Measurements from ENCODE around the gene COIL. TPM values are rescaled to one million over a fixed set of nuclear protein-coding genes. Genes with fewer than 3 reads are reported as not detected.

Gene COIL
- total RNA-seq, 1 experiment from 2014 or later: 31.2 TPM

DNA sequence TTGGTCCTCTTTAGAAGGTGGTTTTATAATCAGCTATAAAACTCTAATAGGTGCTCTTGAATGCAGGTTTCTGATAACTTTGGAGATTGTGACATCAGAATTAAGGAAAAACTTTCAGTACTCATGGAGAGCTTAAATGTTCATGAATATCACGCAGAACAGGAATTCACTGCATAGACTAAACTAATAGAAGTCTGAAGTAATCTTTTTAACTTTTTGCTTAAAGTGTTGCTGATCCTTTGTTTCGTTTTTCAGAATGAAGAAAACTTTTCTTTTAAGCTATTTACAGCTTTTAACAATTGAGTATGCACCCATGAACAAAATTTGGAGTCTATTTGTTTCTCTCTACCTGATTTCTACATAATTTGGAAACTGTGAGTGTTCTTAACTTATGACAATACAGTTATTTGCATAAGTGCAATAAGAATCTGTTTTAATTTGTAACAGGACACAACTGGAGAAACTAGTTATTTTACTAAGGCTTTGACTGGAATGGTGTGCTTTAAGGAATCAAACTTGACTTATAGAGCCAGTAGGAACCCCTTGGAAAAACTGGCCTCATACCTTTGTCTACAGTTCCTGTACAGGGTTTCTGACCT, 30.0 kb downstream of the COIL start:
- TF ChIP-seq POLR2A (IDR thresholded peaks at IDR 0.05; ENCODE audit: borderline replicate concordance, extremely low read depth, insufficient read depth, insufficient read length) (no peak), POLR2AphosphoS5 (IDR thresholded peaks at IDR 0.05; ENCODE audit: low read depth, low read length) (no peak), SP1 (IDR thresholded peaks at IDR 0.05; ENCODE audit: low read depth) (0 out of 2 replicates have a peak, but pooled peaks have one; percentile 4), RAD21 (IDR thresholded peaks at IDR 0.05; ENCODE audit: low read depth) (no peak), CBX3 (IDR thresholded peaks at IDR 0.05; ENCODE audit: low read depth) (0 out of 2 replicates have a peak, but pooled peaks have one; percentile 23), YY1 (IDR thresholded peaks at IDR 0.05; ENCODE audit: extremely low read depth, insufficient replicate concordance, low read depth, low read length) (no peak), ZNF274 (IDR thresholded peaks at IDR 0.05; ENCODE audit: low read depth, low read length) (no peak), EZH2 (IDR thresholded peaks at IDR 0.05) (no peak), ATF3 (IDR thresholded peaks at IDR 0.05) (no peak), CTCF (IDR thresholded peaks at IDR 0.05 in 2 of 3, conservative IDR thresholded peaks at IDR 0.05 in 1 of 3; ENCODE audit: borderline replicate concordance in 1 of 3, insufficient read depth in 1 of 3, low read depth in 2 of 3, low read length in 2 of 3) (no peak)
- no peaks in the 10 kb centered on the region for H3K79me2 ChIP-seq (ENCODE audit: insufficient read depth, low read length)
- no peak for DNase-seq (ENCODE audit: low read depth, low spot score)
- no peaks in the 10 kb centered on the region for H3K27me3 ChIP-seq (ENCODE audit: insufficient read depth, low read length)
- no peaks in the 10 kb centered on the region for H3K9me2 ChIP-seq (ENCODE audit: insufficient read depth)
- ATAC-seq: no peak
- H3K4me2 ChIP-seq (ENCODE audit: low read length): no peak overlapping the region
- H3K9ac ChIP-seq (ENCODE audit: low read length): no peak overlapping the region
- H3K4me1 ChIP-seq (ENCODE audit: control insufficient read depth in 1 of 2, insufficient read depth in 2 of 2, low read length in 2 of 2): no peaks in the 10 kb centered on the region
- BruUV-seq (replicated peaks): no TSS peak
- no peak overlapping the region for H3K4me3 ChIP-seq (replicated peaks in 1 of 2; ENCODE audit: low read depth in 1 of 2, low read length in 2 of 2)
- ChIA-PET POLR2A (interaction anchor here (0.9 kb wide), 1 partner anchor 17 kb away, joined by 3 read pairs; the partner anchor contains the start of gene TRIM25), RAD21 (ENCODE audit: low non-redundant PET in 1 of 2, low total read pairs in 2 of 2, uncharacterized antibody in 2 of 2, unreplicated experiment in 2 of 2) (no interaction called here), CTCF (no interaction called here)
- peaks cover 10 to 26% of the 10 kb centered on the region in 2 experiments; a peak in 2 of 4 replicates for H3K9me3 ChIP-seq (ENCODE audit: control insufficient read depth in 1 of 2, insufficient read depth in 1 of 2, low read depth in 1 of 2, low read length in 2 of 2)
- peaks cover 7 to 18% of the 10 kb centered on the region in 2 experiments; a peak in 3 of 4 replicates for H3K36me3 ChIP-seq (ENCODE audit: control insufficient read depth in 1 of 2, insufficient read depth in 2 of 2, low read length in 2 of 2)
- intact Hi-C loops (cut with micrococcal nuclease): no loop called here
- no peak overlapping the region for H3K27ac ChIP-seq (ENCODE audit: low read depth, low read length)
- H2AFZ ChIP-seq (ENCODE audit: low read depth, low read length, poor library complexity, severe bottlenecking): no peak overlapping the region
- H4K20me1 ChIP-seq (ENCODE audit: insufficient read depth): no peaks in the 10 kb centered on the region
